HepG2 (cell line): ENCODE measurements around the gene DAAM2. TPM values are rescaled to one million over a fixed set of nuclear protein-coding genes. Genes with fewer than 3 reads are reported as not detected.

Source experiments
- ATAC-seq: fragments of 200-7000 bp; cut with Tn5 transposase; 3 replicates; pipeline ENCODE4 v1.9.1; 2020; ENCODE audit warnings: mild to moderate bottlenecking, moderate library complexity
- BruUV-seq: library from RNA; stranded (reverse); fragments of 400-500 nt; replicated peaks from 2 replicates; lab custom pipeline; 2021; lab: Mats Ljungman, UMichigan
- CTCF ChIA-PET: fragments of 300-600 bp; formaldehyde crosslinking; extraction: SDS; loops from one replicate; lab custom pipeline; 2021; ENCODE audit warnings: low total read pairs, inconsistent platforms, low intra/inter-chr PET ratio; lab: Yijun Ruan, JAX
- POLR2A ChIA-PET: fragments of 350-600 bp; sonication (Branson Sonifier 250); formaldehyde crosslinking; loops from one replicate; lab custom pipeline; 2020; ENCODE audit warnings: antibody characterized with exemption, inconsistent platforms; lab: Yijun Ruan, JAX
- DNase-seq: peaks from one replicate; pipeline ENCODE4 v3.0.0-alpha.2; 2015; ENCODE audit warnings: low spot score
- FAIRE-seq: peaks from 3 replicates; lab custom pipeline; 2011; peaks lifted over from hg19 to GRCh38; lab: Jason Lieb, UNC
- H2AFZ ChIP-seq: one replicate; pipeline ENCODE4 v1.6.1; 2011; ENCODE audit warnings: low read length, inconsistent platforms
- H3K27ac ChIP-seq: fragments of 300-600 bp; 3 replicates; pipeline ENCODE4 v1.8.0; 2011; ENCODE audit warnings: mixed run types, mild to moderate bottlenecking, mixed read lengths, low read length, inconsistent platforms; ENCODE audit not compliant: insufficient read depth; ENCODE audit errors: extremely low read length
- H3K27me3 ChIP-seq, 2 experiments: fragments of 200-600 bp in 1 of 2; 2 replicates in 1 of 2; 3 replicates in 1 of 2; pipeline versions ENCODE4 v1.6.0 to v1.8.0; 2011; ENCODE audit warnings: low read length in 2 of 2, mild to moderate bottlenecking in 2 of 2, moderate library complexity in 2 of 2, inconsistent platforms in 1 of 2; ENCODE audit not compliant: insufficient read depth in 2 of 2, control insufficient read depth in 1 of 2
- H3K36me3 ChIP-seq, 2 experiments: fragments of 200-600 bp in 1 of 2; replicated peaks in 1 of 2; 2 replicates in 1 of 2; 3 replicates in 1 of 2; pipeline versions ENCODE4 v1.5.1 to v1.8.0; 2011; ENCODE audit warnings: low read length in 2 of 2, inconsistent platforms in 1 of 2; ENCODE audit not compliant: insufficient read depth in 2 of 2, control insufficient read depth in 1 of 2
- H3K4me1 ChIP-seq: 2 replicates; pipeline ENCODE4 v1.5.1; 2012; ENCODE audit warnings: low read length, inconsistent platforms; ENCODE audit not compliant: insufficient read depth
- H3K4me2 ChIP-seq: 2 replicates; pipeline ENCODE4 v1.6.0; 2011; ENCODE audit warnings: low read depth, low read length, inconsistent platforms
- H3K4me3 ChIP-seq, 3 experiments: fragments of 200-600 bp in 1 of 3; sonication (generic), shearing (Covaris generic) in 1 of 3; replicated peaks in 1 of 3; 2 replicates each; pipeline ENCODE4 v1.5.1; 2011 to 2016; ENCODE audit warnings: low read length in 3 of 3, inconsistent platforms in 2 of 3, low read depth in 2 of 3, mild to moderate bottlenecking in 2 of 3, control low read depth in 1 of 3, mixed read lengths in 1 of 3; ENCODE audit not compliant: insufficient read depth in 1 of 3
- H3K79me2 ChIP-seq: one replicate; pipeline ENCODE4 v1.6.1; 2011; ENCODE audit warnings: low read length, inconsistent platforms; ENCODE audit not compliant: insufficient read depth
- H3K9ac ChIP-seq: 2 replicates; pipeline ENCODE4 v1.6.0; 2011; ENCODE audit warnings: mild to moderate bottlenecking, low read depth, low read length, inconsistent platforms; ENCODE audit not compliant: insufficient read depth
- H3K9me3 ChIP-seq: 2 replicates; pipeline ENCODE4 v1.5.1; 2012; ENCODE audit warnings: mild to moderate bottlenecking, low read length
- H4K20me1 ChIP-seq: 2 replicates; pipeline ENCODE4 v1.6.0; 2011; ENCODE audit warnings: inconsistent platforms, mild to moderate bottlenecking, low read length, moderate library complexity; ENCODE audit not compliant: insufficient read depth
- ARNT ChIP-seq: fragments of 450-650 bp; IDR thresholded peaks from 2 replicates; pipeline ENCODE4 v1.6.1; 2017
- CBX1 ChIP-seq: IDR thresholded peaks from one replicate; pipeline ENCODE4 v1.6.1; 2016; ENCODE audit warnings: antibody characterized with exemption, low read depth
- IKZF4 ChIP-seq: sonication (generic); formaldehyde crosslinking; IDR thresholded peaks from 2 replicates; pipeline ENCODE4 v1.5.1; 2020; ENCODE audit warnings: borderline replicate concordance, mild to moderate bottlenecking, low read depth, missing genetic modification reagents; ENCODE audit errors: not compliant biosample characterization
- NCOA2 ChIP-seq: sonication (generic); formaldehyde crosslinking; IDR thresholded peaks from 2 replicates; pipeline ENCODE4 v1.8.0; 2022; ENCODE audit warnings: inconsistent platforms
- NCOA5 ChIP-seq: sonication (generic); formaldehyde crosslinking; IDR thresholded peaks from 2 replicates; pipeline ENCODE4 v1.4.0; 2020; ENCODE audit warnings: missing genetic modification reagents
- NFATC3 ChIP-seq: sonication (generic); formaldehyde crosslinking; IDR thresholded peaks from 2 replicates; pipeline ENCODE4 v1.5.1; 2020; ENCODE audit warnings: mild to moderate bottlenecking, missing genetic modification reagents
- NFKB2 ChIP-seq: sonication (generic); formaldehyde crosslinking; IDR thresholded peaks from 2 replicates; pipeline ENCODE4 v1.4.0; 2020; ENCODE audit warnings: missing genetic modification reagents, borderline replicate concordance
- ZFP41 ChIP-seq: sonication (generic); formaldehyde crosslinking; IDR thresholded peaks from 2 replicates; pipeline ENCODE4 v1.4.0; 2020; ENCODE audit warnings: mild to moderate bottlenecking, missing genetic modification reagents, borderline replicate concordance
- ZNF121 ChIP-seq: sonication (generic); formaldehyde crosslinking; IDR thresholded peaks from 2 replicates; pipeline ENCODE4 v1.5.0; 2020; ENCODE audit warnings: mild to moderate bottlenecking, missing genetic modification reagents
- ZNF224 ChIP-seq: sonication (generic); formaldehyde crosslinking; IDR thresholded peaks from 2 replicates; pipeline ENCODE4 v1.5.0; 2020; ENCODE audit warnings: mild to moderate bottlenecking, missing genetic modification reagents
- ZNF232 ChIP-seq: sonication (generic); formaldehyde crosslinking; IDR thresholded peaks from 2 replicates; pipeline ENCODE4 v1.4.0; 2020; ENCODE audit warnings: missing genetic modification reagents, borderline replicate concordance
- ZNF30 ChIP-seq: sonication (generic); formaldehyde crosslinking; IDR thresholded peaks from 2 replicates; pipeline ENCODE4 v1.5.0; 2020; ENCODE audit warnings: mild to moderate bottlenecking, missing genetic modification reagents
- ZNF792 ChIP-seq: IDR thresholded peaks from 2 replicates; pipeline ENCODE4 v1.6.1; 2016
- ZNF879 ChIP-seq: sonication (generic); formaldehyde crosslinking; IDR thresholded peaks from 2 replicates; pipeline ENCODE4 v1.8.1; 2023; ENCODE audit warnings: missing genetic modification reagents
- WGBS: methylation state at CpG from one replicate; pipeline ENCODE4 v1.1.6; 2017; ENCODE audit warnings: low lambda C conversion rate; 5-methylcytosine and 5-hydroxymethylcytosine counted together
- in situ Hi-C: cut with HindIII; loops from 2 replicates; pipeline ENCODE4 v1.10.0; 2017; ENCODE audit warnings: low pct_unique_long_range_greater_than_20kb; ENCODE audit not compliant: extremely low pct_ligation_motif_present
- intact Hi-C: fragments of 100-400 bp; cut with micrococcal nuclease; formaldehyde crosslinking; loops from one replicate; pipeline ENCODE4 v1.10.0; 2022; ENCODE audit not compliant: unreplicated experiment
- polyA plus RNA-seq, 8 experiments: library from polyadenylated mRNA; depleted of rRNA in 3 of 8; stranded (reverse) in 7 of 8; unstranded in 1 of 8; fragments of >200 nt; fragmentation: Illumina TruSeq in 4 of 8; extraction: Trizol in 4 of 8; gene quantifications; 2 replicates each; pipeline versions ENCODE4 v1.2.1 to v1.2.3, GENCODE V29; 2011 to 2016; ENCODE audit warnings: low read depth in 4 of 8, missing spikeins in 1 of 8, mixed read lengths in 1 of 8; ENCODE audit not compliant: insufficient read depth in 1 of 8
- total RNA-seq, 5 experiments: library from RNA; depleted of rRNA; stranded (reverse); fragments of >200 nt; fragmentation: Illumina TruSeq; extraction: Trizol; gene quantifications; 2 replicates each; pipeline ENCODE4 v1.2.3, GENCODE V29; 2016; ENCODE audit warnings: low read depth in 1 of 5
- TF ChIP-seq, protein P1 (sequence below): sonication (generic); formaldehyde crosslinking; IDR thresholded peaks from 2 replicates; pipeline ENCODE4 v1.4.0; 2020; ENCODE audit warnings: mild to moderate bottlenecking, missing genetic modification reagents
- TF ChIP-seq, protein P2 (sequence below): sonication (generic); formaldehyde crosslinking; IDR thresholded peaks from 2 replicates; pipeline ENCODE4 v1.5.0; 2020; ENCODE audit warnings: missing genetic modification reagents
- TF ChIP-seq, protein P3 (sequence below): sonication (generic); formaldehyde crosslinking; IDR thresholded peaks from 2 replicates; pipeline ENCODE4 v1.5.1; 2020; ENCODE audit warnings: missing genetic modification reagents, mild to moderate bottlenecking, borderline replicate concordance

Gene DAAM2
- total and polyA plus RNA-seq, 2 of the 13 experiments (the other 11 are each of a cell fraction or from before 2014, with no cell fraction given), result 0.01 TPM; not detected in 1

DNA sequence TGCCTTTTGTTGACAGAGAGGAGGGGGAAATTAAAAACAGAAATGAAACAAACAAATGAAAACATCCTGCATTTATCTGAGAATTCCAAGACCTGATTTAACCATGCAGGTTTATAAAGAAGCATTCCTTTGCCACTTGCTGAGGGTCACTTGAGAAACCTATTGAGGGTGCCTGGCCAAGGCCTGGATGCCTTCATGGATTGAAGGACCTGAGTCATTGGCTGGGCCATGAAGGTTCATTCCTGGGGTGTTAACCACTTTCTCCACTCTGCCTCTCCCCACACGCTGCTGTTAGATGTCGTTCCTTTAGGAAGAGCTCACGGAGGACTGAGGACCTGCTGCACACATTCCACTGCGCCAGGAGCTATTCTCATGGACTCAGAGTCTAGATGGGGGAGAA is 49.7 kb downstream of the DAAM2 start:
- intact Hi-C loops, result no loop called here
- FAIRE-seq, result no peak

More for the DNA sequence above, 49.7 kb downstream of the DAAM2 start:
- DNase-seq (no peak), ATAC-seq (no peak)
- no peaks in the 10 kb centered on the region for H3K36me3 ChIP-seq
- H2AFZ ChIP-seq, result no peak overlapping the region
- no peak overlapping the region for H3K4me3 ChIP-seq
- 56% methylated on average over 4 of the region's 4 CpGs for WGBS
- H3K4me2 ChIP-seq, result no peak overlapping the region
- no peaks in the 10 kb centered on the region for H3K9me3 ChIP-seq
- no peak for TF ChIP-seq ARNT
- no peak for TF ChIP-seq ZNF792 (CRISPR knock-in tag)
- TF ChIP-seq ZNF232 (CRISPR knock-in tag), result no peak
- no peak for TF ChIP-seq CBX1
- TF ChIP-seq IKZF4, result no peak
- TF ChIP-seq, protein P1, sequence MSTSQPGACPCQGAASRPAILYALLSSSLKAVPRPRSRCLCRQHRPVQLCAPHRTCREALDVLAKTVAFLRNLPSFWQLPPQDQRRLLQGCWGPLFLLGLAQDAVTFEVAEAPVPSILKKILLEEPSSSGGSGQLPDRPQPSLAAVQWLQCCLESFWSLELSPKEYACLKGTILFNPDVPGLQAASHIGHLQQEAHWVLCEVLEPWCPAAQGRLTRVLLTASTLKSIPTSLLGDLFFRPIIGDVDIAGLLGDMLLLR (CRISPR knock-in tag), result no peak
- no peak for TF ChIP-seq NCOA2 (CRISPR knock-in tag)
- no peak for TF ChIP-seq NCOA5
- TF ChIP-seq ZFP41 (CRISPR knock-in tag), result no peak
- TF ChIP-seq ZNF224 (CRISPR knock-in tag), result no peak
- no peak for TF ChIP-seq NFATC3 (CRISPR knock-in tag)
- no peak for TF ChIP-seq ZNF121 (CRISPR knock-in tag)
- no peak for TF ChIP-seq NFKB2 (CRISPR knock-in tag)
- no peak for TF ChIP-seq ZNF30 (CRISPR knock-in tag)
- TF ChIP-seq, protein P2, sequence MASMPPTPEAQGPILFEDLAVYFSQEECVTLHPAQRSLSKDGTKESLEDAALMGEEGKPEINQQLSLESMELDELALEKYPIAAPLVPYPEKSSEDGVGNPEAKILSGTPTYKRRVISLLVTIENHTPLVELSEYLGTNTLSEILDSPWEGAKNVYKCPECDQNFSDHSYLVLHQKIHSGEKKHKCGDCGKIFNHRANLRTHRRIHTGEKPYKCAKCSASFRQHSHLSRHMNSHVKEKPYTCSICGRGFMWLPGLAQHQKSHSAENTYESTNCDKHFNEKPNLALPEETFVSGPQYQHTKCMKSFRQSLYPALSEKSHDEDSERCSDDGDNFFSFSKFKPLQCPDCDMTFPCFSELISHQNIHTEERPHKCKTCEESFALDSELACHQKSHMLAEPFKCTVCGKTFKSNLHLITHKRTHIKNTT, result no peak
- TF ChIP-seq, protein P3, sequence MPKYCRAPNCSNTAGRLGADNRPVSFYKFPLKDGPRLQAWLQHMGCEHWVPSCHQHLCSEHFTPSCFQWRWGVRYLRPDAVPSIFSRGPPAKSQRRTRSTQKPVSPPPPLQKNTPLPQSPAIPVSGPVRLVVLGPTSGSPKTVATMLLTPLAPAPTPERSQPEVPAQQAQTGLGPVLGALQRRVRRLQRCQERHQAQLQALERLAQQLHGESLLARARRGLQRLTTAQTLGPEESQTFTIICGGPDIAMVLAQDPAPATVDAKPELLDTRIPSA (CRISPR knock-in tag), result no peak
- TF ChIP-seq ZNF879, result no peak
- ChIA-PET CTCF (no interaction called here), POLR2A (no interaction called here)
- H4K20me1 ChIP-seq, result no peaks in the 10 kb centered on the region
- H3K4me1 ChIP-seq, result no peaks in the 10 kb centered on the region
- no peaks in the 10 kb centered on the region for H3K79me2 ChIP-seq
- no peaks in the 10 kb centered on the region for H3K27me3 ChIP-seq
- no peak overlapping the region for H3K27ac ChIP-seq
- in situ Hi-C loops, result no loop called here
- H3K9ac ChIP-seq, result no peak overlapping the region
- BruUV-seq, result no TSS peak
